HG02870 (cell line): Measurements from ENCODE around the gene ABCC4.

Experiments used
- ATAC-seq: cut with Tn5 transposase; IDR thresholded peaks from one replicate; pipeline ENCODE4 v1.9.1; 2021; ENCODE audit warnings: mild to moderate bottlenecking, moderate library complexity; ENCODE audit not compliant: unreplicated experiment

The ABCC4 gene

GRCh38 chr13:95003019-95003813 lies 298.0 kb downstream of the ABCC4 start:
- no peak for ATAC-seq

- ATAC-seq = no peak
Observed at GRCh38 chr13:95002126-95002525, 299.1 kb downstream of the ABCC4 start.

- ATAC-seq = no peak
Observed at GRCh38 chr13:94999871-95000270, 301.4 kb downstream of the ABCC4 start.

GRCh38 chr13:94997126-94997525 lies 304.1 kb downstream of the ABCC4 start:
- ATAC-seq = no peak

- ATAC-seq = no peak
Observed at GRCh38 chr13:94996445-94996844, 304.8 kb downstream of the ABCC4 start.

- no peak for ATAC-seq
Observed at GRCh38 chr13:94994506-94994905, 306.7 kb downstream of the ABCC4 start.

- ATAC-seq = no peak
Observed at GRCh38 chr13:94993616-94994015, 307.6 kb downstream of the ABCC4 start.

GRCh38 chr13:94992036-94992960 lies 309.0 kb downstream of the ABCC4 start:
- no peak for ATAC-seq

GRCh38 chr13:94988654-94989053 lies 312.6 kb downstream of the ABCC4 start:
- no peak for ATAC-seq

GRCh38 chr13:94987869-94988268 lies 313.4 kb downstream of the ABCC4 start:
- no peak for ATAC-seq

GRCh38 chr13:94987081-94987480 lies 314.2 kb downstream of the ABCC4 start:
- no peak for ATAC-seq

GRCh38 chr13:94984958-94985357 lies 316.3 kb downstream of the ABCC4 start:
- ATAC-seq = no peak

GRCh38 chr13:94978516-94978915 lies 322.7 kb downstream of the ABCC4 start:
- no peak for ATAC-seq

GRCh38 chr13:94974015-94974951 lies 327.0 kb downstream of the ABCC4 start:
- ATAC-seq = no peak

- ATAC-seq = no peak
Observed at GRCh38 chr13:94972262-94972661, 329.0 kb downstream of the ABCC4 start.
